Testis (tissue), 2 donors: ENCODE measurements around the gene OLFML2B.

Experiments
- CTCF ChIP-seq, 3 experiments: fragments of 450-650 bp in 2 of 3; fragments of 200-600 bp in 1 of 3; sonication (generic) in 1 of 3; IDR thresholded peaks; one replicate each; pipeline ENCODE4 v1.5.1; 2016 to 2019; ENCODE audit warnings: antibody characterized with exemption in 3 of 3, mild to moderate bottlenecking in 2 of 3, moderate library complexity in 1 of 3
- POLR2A ChIP-seq: fragments of 450-650 bp; IDR thresholded peaks from one replicate; pipeline ENCODE4 v1.6.1; 2017; ENCODE audit warnings: antibody characterized with exemption, mild to moderate bottlenecking, moderate library complexity

GRCh38 chr1:162021124-162021523 lies 2.5 kb downstream of the OLFML2B start:
- no peak for TF ChIP-seq POLR2A
- TF ChIP-seq CTCF (IDR thresholded peaks at IDR 0.05), result no peak
